HG03469 (cell line): ENCODE data around the gene COX10.
"Not testable (repeated sequence)": the region's sequence is repeated elsewhere in the genome, so short reads cannot be mapped to it uniquely, and the experiment has no call there.

ENCODE experiments used
- ATAC-seq: cut with Tn5 transposase; IDR thresholded peaks from one replicate; pipeline ENCODE4 v1.9.1; 2021; ENCODE audit warnings: mild to moderate bottlenecking, moderate library complexity, moderate number of reproducible peaks; ENCODE audit not compliant: unreplicated experiment

Gene COX10

GRCh38 chr17:14239271-14239670 lies 170.0 kb downstream of the COX10 start:
- ATAC-seq = not testable (repeated sequence)

DNA sequence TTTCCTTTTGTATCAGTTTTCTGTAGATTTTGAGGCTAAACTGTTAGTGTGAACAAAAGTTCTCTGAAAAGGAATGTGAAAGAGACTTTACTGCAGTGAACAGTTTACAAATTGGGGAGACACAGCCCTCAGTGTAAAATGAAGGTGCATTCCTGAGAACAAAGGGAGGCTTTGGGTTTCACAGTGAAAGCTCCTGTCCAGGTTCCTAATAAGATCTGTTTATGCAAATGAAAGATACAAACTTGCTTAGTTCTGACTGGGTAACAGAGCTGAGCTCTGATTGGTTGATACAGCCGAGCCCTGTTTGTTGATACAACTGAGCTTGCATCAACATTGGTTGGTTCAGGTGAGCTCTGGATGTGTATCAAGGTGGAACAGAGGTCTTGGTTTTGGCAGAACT lies 175.7 kb downstream of the COX10 start:
- no peak for ATAC-seq

- ATAC-seq = no peak
Observed at GRCh38 chr17:14245629-14246028, 176.3 kb downstream of the COX10 start.
